GM21447 (cell line): Measurements from ENCODE around the gene EPHA3.

Source experiments
- ATAC-seq: cut with Tn5 transposase; IDR thresholded peaks from one replicate; pipeline ENCODE4 v1.9.1; 2021; ENCODE audit not compliant: unreplicated experiment

The EPHA3 gene

DNA sequence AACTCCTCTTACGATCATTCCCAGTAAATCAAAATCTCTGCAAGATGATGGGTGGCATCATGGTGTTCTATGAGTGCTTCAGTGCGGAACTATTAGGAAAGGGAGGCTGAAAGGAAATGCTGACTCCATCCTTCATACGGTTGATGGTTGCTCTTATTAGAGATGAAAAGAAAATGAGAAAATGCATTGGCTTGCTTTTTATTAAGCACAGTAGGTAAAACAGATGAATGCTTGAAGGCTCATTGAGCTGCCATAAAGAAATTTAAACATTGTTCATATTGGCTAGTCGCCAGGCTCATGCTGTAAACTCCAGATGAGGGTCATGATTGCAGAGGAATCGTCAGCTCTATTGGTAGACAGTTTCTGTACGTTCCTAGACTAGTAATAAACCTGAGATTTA lies 115.8 kb downstream of the EPHA3 start:
- ATAC-seq, result no peak

DNA sequence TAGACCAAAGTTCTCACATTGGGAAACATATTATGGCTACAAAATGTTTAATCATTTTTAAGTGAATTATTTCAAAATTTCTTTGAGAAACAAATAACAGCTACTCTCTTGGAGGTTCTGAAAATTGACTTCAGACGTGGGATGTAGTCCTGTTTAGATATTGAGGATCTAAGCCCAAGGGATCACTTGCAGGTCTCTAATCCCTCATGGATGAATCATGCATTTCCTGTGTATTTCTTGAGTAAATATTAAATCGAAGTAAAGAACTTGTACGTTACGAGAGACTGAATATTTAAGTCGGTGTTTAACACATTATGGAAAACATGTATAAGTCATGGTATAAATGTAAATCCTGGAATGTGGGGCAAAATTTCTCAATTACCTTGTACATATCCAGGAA lies 119.8 kb downstream of the EPHA3 start:
- no peak for ATAC-seq

DNA sequence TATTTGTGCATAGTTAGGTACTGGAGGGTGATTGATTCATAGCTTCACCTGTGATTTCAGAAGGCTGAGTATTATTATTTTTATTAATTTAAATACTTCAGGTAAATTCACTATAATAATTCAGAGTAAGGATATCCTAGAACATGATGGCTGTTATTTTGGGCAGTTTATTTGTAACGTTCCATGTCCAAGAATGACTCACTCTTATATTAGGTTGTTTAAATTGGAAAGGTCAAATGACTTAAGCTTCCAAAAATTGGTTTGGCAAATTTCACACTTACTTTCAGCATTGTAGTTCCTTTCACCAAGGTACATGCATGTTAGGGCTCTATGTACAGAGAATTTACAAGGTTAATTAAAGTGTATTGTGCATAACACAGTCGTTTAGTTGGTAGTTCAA lies 120.2 kb downstream of the EPHA3 start:
- ATAC-seq, result no peak

DNA sequence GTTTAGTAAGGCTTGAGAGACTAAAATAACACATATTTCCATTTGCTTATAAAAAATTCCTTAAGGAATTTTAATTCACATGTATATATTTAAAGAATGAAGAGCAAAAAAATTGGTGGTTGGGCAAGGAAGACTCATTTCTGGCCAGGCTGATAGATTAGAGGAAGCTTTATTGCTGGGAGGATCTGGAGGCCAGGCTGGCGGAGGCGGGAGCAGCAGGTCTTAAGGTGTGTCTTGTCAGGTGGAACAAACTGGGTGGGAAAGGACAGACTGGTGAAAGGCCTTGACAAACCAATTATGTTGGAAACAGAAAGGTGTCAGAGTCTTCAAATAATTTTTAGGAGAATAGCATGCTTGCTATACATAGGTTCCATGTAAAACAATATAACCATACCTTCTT lies 124.7 kb downstream of the EPHA3 start:
- no peak for ATAC-seq

DNA sequence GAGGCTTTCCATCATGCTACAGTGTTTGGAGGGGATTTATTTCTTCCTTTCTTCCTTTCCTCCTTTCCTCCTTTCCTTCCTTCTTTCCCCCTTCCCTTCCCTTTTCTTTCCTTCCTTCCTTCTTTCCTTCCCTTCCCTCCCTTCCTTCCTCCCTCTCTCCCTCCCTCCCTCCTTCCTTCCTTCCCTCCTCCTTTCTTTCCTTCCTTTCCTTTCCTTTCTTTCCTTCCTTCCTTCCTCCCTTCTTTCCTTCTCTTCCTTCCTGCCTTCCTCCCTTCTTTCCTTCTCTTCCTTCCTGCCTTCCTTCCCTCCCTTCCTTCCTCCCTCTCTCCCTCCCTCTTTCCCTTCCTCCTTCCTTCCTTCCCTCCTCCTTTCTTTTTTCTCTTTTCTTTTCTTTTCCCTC lies 127.2 kb downstream of the EPHA3 start:
- ATAC-seq, result no peak

DNA sequence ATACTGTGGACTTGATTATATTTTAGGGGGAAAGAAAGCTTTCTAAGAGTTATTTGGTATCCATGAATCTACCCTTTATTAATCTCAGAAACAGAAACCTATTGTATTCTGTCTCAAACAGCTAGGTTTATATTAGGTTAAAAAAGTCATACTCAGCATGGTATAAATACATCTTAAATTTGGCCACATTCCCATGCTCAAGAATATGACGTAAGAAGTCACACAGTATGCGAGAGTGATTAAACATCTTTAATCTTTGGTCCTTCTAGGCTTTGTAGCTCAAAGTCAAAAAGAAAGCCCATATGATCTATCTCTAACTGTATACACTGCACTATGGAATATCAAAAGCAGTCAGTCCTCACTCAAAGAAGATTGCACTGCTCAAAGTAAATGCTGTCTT lies 131.4 kb downstream of the EPHA3 start:
- no peak for ATAC-seq

DNA sequence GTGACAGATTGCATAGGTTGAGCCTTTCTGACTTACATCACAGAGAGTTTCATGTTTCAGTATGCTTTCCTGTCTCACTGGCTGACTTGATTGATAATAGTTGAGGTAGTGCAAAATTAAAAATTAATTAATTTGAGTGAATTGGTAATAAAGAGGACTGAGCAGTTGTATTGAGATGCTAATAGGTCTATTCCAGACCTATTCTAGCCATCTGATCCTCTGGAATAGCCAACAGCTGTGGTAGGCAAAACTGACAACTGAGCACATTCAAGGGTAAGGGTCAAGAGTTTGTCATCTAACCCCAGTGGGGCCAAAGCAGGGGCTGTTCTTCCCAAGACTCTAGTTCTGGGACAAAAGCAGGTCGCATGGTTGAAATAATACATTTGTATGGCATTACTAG lies 132.4 kb downstream of the EPHA3 start:
- no peak for ATAC-seq

DNA sequence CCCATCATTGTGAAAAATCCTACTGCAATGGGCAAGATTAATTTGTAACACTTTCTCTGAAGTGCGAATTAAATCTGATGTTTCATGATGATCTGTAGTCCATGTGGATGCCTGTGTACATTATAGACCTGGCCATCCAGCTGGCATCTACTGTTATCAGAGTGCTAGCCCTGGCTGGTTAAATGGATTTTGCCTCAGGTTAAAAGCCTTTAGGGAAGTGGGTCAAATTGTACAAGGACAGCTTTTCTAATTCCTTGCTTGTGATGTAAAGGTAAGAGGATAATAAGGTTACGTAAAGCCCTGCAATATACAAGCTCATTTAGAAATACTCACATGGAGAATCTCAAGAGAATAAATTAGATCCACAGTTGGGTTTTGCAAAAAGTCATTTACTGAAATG lies 138.2 kb downstream of the EPHA3 start:
- ATAC-seq, result no peak

DNA sequence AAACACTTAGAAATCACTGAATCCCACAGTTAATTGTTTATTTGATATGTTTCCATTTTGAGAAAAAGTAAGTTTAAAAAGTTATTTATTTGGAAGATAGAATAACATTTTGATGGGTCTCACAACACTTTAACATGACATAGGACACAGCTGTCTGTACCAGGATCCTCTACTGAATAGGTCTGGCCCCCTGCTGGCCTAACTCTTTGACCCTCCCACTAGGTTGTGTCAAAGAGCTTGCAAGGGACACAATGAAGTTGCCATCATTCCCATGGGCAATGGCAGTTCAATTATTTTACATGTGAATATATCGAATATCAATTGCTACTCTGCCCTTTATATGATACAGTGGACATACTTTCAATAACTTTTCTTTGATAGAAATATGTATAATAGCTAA lies 138.9 kb downstream of the EPHA3 start:
- ATAC-seq, result no peak

DNA sequence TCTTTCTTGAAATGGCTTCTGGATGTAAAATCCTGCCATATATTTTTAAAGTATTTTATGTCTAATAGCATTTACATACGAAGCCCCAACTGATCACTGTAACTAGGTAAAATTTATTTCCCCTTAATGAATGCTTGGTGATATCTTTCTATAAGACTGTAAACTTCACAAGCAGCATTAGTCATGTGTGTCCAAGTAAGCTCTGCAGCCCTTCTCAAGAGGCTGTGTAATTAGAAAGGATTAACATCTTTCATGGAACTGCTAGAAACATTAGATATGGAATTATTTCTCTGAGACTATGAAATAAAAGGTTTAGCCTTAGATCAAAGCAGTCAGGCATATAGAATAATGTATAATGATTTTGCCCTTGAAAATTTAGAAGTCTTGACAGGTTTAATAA lies 143.3 kb downstream of the EPHA3 start:
- no peak for ATAC-seq

DNA sequence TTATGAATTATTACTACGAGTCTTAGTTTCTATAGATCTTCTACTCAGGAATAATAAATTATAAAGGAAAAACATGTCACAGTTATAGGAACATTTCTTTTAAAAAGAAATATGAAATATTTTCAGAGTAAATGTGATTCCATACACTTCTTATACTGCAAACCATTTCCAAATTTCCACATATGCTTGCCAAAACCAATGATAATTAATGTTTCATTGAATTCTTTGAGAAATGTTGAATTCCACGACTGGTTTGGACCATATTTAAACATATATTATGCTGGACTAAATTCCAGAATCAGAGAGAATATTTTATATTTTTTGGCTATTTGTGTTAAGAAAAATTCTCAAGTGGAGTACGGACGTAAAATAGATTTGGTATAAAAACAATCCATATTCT lies 144.6 kb downstream of the EPHA3 start:
- no peak for ATAC-seq

DNA sequence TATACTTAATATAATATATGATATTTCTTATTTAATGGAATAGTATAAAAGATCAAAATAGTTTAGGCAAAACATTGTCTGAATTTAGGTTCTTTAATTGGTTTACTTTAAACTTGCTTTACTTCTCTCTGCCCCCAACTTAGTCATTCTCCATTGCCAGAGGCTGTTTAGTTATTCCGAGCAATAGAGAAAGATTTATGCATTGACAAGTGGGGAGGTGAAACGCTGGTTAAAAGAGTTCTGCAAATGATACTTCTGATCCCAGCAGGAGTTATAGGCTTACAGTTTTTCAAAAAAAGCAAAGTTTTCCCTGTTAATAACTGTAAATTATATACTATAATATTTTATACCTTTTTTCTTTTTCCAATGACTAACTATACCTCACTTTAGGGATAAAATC lies 145.4 kb downstream of the EPHA3 start:
- ATAC-seq, result no peak

DNA sequence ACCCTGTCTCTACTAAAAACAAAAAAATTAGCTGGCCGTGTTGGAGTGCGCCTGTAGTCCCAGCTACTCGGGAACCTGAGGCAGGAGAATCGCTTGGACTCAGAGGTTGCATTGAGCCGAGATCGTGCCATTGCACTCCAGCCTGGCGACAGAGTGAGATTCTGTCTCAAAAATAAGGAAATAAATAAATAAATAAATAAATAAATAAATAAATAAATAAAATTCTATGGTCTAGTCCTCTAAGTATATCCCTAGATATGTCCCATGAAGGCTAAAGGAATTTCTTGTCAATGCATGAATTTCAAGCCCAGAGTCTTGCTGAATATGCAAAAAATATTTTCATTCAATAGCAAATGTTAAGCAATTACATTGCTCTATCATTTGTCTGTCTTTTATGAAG lies 149.0 kb downstream of the EPHA3 start:
- ATAC-seq, result no peak

DNA sequence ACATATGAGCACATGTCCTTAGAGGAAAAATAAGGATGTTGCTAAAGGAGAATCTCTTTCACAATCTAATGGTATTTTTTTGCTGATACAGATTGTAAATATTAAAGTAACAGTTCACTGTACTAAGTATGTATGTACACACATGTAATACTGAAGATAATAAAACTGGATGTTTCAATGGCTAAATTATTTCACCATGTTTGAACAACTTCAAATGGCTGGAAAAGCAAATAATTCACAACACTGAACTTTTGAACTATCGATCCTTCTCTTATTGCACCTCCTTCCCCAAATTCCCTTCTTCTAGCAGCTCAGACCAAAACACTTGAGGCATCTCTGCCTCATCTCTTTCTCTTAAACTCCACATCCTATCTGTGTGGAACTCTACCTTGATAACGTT lies 149.5 kb downstream of the EPHA3 start:
- no peak for ATAC-seq

DNA sequence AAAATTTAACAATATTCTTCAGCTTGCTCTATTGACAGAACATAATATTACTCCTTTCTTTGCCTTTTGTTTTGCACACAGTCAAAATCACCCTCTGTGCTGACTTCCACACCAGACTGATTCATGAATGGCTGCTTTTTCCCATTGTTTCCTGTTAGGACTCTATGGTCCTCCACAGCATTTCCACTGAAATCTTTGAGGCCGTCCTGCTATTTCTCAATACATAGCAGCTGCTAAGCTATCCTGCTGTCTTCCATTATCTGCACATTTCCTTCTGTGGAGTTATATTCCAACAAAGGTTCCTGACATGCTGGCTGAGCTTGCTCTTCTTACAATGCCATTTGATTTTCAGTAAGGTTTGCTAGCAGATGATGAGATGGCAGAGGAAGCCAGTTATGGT lies 153.3 kb downstream of the EPHA3 start:
- ATAC-seq, result no peak

DNA sequence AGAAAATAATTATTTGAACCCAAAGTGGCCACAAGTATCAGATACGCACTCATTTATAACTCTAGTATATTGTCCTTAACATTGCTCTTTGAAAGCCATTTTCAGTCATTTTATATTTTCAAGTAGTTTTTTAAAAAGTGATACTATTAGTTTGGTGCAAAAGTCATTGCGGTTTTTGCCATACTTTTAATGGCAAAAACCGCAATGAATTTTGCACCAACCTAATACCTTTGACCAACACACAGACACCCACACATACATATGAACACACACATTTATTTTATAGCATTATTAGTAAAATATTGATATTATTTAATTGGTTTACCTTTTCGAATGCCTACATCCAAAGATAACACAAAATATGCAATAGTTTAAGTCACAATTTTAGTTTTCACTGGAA lies 154.3 kb downstream of the EPHA3 start:
- no peak for ATAC-seq

DNA sequence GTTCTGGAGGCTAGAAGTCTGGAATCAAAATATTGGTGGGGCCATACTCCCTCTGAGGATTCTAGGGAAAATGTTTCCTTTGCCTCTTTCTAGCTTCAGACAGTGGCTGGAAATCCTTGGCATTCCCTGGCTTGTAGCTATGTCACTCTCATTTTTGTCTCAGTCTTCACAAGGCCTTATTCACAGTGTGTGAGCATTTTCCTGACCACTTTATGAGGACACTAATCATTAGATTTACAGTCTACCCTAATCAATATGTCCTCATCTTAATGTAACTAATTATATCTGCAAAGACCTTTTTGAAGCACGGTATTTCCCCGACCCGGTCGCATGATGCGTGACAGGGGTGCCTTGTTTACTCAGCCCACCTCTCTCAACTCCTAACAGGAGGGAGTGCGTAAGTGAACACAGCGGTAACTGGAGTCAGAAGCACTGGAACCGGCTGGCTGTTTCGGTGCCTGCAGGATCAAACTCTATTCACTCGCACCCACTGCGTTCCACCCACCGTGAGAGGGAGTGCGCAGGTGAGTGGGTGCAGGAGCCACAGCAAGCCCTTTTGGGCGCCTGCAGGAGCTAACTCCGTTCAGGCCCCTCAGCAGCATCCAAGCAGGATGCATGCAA lies 155.0 kb downstream of the EPHA3 start:
- no peak for ATAC-seq

DNA sequence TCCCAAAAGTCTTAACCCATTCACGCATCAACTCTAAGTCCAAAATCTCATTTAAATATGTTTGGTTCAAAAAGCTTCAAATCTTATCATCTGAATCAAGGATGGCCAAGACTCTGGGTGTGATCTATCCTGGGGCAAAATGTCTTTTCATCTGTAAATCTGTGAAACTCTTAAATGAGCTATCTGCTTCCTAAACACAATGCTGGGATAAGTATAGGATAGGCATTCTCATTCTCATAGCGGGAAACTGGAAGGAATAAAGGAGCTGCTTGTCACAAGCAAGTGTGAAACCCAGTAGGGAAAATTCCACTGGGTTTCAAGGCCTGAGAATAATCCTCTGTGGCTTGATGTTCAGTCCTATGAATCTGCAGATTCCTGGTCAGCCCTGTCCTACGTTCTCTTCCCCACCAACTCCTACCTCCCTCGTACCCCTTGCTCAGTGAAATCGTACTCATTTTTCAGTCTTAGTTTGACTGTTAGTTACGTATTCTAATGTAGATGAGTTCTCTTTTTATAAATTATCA lies 156.7 kb downstream of the EPHA3 start:
- no peak for ATAC-seq

DNA sequence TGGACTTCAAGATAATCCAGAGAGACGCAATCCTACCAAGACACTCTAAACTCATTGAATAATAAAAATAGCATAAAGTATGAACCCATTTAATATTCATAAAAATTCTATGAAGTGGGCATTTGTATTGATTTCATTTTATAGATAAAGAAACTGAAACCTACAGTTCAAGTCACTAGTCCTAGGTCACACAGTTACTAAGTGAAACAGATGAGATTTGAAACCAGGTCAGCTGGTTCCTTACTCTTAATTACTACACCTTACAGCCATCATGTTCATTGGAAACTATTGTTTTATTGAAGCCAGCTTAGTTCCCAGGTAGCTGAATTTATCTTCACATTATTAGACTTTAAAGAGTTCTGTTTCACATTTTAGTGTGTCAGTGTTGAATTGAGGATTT lies 158.7 kb downstream of the EPHA3 start:
- ATAC-seq, result no peak

DNA sequence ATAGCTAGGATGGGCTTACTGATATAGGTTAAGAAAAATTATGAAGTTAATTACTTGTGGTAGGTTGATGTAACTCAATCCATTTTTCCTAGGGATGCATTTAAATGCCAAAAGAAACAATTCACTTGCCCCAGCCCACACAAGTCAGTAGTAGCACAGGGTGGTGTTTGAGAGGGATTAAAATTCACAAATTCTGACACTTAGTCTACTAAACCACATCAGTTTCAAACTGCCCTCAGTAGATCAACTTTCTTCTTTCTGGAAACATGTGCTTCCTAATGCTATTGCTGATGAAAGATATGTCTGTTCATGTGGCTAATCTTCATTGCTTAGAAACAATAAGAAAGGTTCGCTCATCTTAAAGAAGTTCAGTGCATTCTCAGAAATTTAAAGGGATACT lies 160.6 kb downstream of the EPHA3 start:
- no peak for ATAC-seq

DNA sequence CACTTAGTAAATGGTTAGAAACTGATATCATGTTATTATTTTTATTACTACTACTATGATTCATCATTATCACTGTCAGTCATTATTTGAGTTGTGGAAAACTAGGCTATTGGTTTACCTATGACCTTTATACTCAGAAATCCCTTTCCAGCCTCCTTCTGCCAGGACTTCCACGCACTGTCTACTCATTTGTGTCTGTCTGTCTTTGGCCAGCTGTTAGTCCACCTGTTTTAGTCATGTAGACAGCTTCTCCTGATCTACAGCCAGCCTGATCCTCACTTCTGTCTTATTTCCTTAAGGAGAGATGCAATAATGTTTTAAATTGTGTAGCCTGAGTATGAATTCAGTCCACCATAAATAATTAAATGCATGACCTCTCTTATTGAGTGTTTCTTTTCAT lies 162.8 kb downstream of the EPHA3 start:
- ATAC-seq, result no peak

DNA sequence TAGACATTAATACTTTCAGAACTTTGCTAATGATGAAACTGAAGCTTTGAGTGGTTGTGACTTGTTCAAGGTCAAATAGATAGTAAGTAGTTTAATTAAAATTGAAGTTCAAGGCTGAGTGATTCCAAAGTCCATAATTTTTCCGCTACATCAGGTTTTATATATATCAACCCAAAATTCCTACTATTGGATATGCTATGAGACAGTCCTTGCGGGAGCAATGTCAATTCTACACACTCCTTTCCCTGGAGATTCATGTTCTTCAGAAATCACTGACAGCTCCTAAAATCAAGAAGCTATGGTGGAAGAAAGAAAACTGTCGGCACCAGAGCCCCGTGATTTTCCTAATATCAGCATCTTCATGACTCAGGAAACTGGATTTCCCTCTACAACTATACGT lies 167.6 kb downstream of the EPHA3 start:
- no peak for ATAC-seq

DNA sequence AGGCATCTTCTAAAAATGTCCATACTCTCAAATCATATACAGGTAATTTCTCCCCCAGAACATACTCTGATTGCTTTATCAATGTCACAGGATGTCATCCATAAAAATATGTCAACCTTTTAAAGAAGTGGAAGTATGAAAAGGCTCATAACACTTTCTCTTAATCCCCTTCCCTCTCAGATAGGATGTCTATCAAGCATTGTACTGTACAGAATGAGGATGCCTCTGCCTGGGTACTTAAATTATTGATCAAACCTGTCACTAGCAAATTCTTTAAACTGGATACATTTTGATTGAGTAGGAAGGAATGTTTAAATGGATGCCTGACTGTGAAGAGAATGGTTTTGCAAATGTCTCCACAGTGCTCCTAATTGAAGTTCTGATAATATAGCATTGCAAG lies 168.7 kb downstream of the EPHA3 start:
- no peak for ATAC-seq
